HG02623 (cell line): ENCODE data around the gene LASP1.

Source experiments
- ATAC-seq: cut with Tn5 transposase; IDR thresholded peaks from one replicate; pipeline ENCODE4 v1.9.1; 2021; ENCODE audit warnings: moderate library complexity; ENCODE audit not compliant: unreplicated experiment

LASP1 gene

GRCh38 chr17:38885728-38886642, 16.1 kb downstream of the LASP1 start:
- ATAC-seq: no peak

GRCh38 chr17:38886643-38887010, 16.8 kb downstream of the LASP1 start:
- no peak for ATAC-seq

- ATAC-seq: no peak
These were observed 19.0 kb downstream of the LASP1 start for GRCh38 chr17:38888842-38889241.

- ATAC-seq: no peak
These were observed 20.0 kb downstream of the LASP1 start for GRCh38 chr17:38889745-38890409.

GRCh38 chr17:38890410-38890746, 20.5 kb downstream of the LASP1 start:
- ATAC-seq: no peak

- no peak for ATAC-seq
These were observed 21.6 kb downstream of the LASP1 start for GRCh38 chr17:38891441-38891840.

- ATAC-seq: no peak
These were observed 22.2 kb downstream of the LASP1 start for GRCh38 chr17:38892083-38892482.

- no peak for ATAC-seq
These were observed 22.8 kb downstream of the LASP1 start for GRCh38 chr17:38892620-38893019.

GRCh38 chr17:38893113-38893512, 23.3 kb downstream of the LASP1 start:
- no peak for ATAC-seq

- ATAC-seq: no peak
These were observed 23.7 kb downstream of the LASP1 start for GRCh38 chr17:38893607-38894006.

GRCh38 chr17:38894276-38894675, 24.4 kb downstream of the LASP1 start:
- ATAC-seq: no peak

GRCh38 chr17:38896346-38896954, 26.6 kb downstream of the LASP1 start:
- no peak for ATAC-seq

- no peak for ATAC-seq
These were observed 27.3 kb downstream of the LASP1 start for GRCh38 chr17:38897176-38897575.

- no peak for ATAC-seq
These were observed 27.9 kb downstream of the LASP1 start for GRCh38 chr17:38897671-38898290.

- no peak for ATAC-seq
These were observed 28.4 kb downstream of the LASP1 start for GRCh38 chr17:38898291-38898679.

- ATAC-seq: peak; percentile 67
These were observed 29.0 kb downstream of the LASP1 start for GRCh38 chr17:38898812-38899348.

- no peak for ATAC-seq
These were observed 29.6 kb downstream of the LASP1 start for GRCh38 chr17:38899421-38899820.

- ATAC-seq: no peak
These were observed 31.3 kb downstream of the LASP1 start for GRCh38 chr17:38900978-38901656.

- no peak for ATAC-seq
These were observed 33.5 kb downstream of the LASP1 start for GRCh38 chr17:38903404-38903803.

GRCh38 chr17:38904892-38905291, 35.0 kb downstream of the LASP1 start:
- ATAC-seq: no peak

GRCh38 chr17:38905375-38905774, 35.5 kb downstream of the LASP1 start:
- no peak for ATAC-seq
